NCI-H510A treated with DMSO at 0.1 percent for 48 hours (cell line): Measurements from ENCODE around the gene LYAR.

ENCODE experiments used
- DNase-seq: peaks from one replicate; lab custom pipeline; 2025; lab: John Stamatoyannopoulos, UW

The LYAR gene

GRCh38 chr4:4315461-4316149, 25.7 kb upstream of the LYAR start:
- DNase-seq, result no peak

DNA sequence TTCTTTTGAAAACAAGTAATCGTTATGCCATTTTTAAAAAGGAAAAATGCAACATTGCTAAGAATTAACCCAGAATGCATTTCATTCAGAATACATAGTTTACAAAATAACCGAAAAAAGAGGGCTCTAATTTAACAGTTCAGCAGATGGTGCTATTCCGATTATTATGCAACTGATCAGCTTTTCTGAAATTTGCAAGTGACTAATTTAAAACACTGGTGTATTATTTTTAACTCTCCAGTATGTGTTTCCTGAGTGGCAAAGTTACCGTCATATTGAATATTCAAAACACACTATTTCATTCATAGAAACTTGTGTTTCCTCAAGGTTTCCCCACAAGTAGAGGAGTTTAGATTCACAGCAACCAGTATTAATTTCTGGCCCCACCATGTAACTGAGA, 21.2 kb upstream of the LYAR start:
- no peak for DNase-seq

GRCh38 chr4:4308800-4309441, 19.0 kb upstream of the LYAR start:
- no peak for DNase-seq

DNA sequence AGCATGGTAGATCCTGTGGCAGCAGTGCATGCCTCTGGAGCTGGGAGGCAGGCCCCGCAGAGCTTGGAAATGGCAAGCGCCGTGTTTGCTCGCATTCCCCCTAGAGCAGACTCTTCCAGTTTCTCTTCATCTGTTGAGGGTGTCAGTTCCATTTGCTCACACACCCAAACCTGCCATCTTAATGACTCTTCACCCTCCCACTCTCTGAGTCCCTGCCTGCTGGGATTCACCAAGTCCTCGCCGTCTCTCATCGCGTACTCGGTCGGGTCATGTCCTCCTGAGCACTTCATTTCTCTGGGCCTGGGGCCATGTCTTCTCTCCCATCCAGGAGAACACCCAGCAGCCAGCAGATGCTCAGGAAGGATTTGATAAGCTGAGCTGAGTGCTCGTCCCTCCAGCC, 17.0 kb upstream of the LYAR start:
- DNase-seq, result no peak

DNA sequence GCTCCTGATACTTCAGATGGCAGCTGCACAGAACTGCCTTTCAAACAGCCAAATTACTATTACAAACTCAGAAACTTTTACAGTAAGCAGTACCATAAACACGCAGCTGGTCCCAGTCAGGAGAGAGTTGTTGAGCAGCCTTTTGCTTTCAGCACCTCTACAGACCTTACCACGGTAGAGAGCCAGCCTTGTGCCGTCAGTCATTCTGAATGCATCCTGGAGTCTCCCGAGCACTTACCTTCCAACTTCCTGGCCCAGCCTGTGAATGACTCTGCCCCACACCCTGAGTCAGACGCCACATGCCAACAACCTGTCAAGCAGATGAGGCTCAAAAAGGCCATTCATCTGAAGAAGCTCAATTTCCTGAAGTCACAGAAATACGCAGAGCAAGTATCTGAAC, 12.5 kb upstream of the LYAR start:
- no peak for DNase-seq

- no peak for DNase-seq
Observed at GRCh38 chr4:4302001-4302400, 12.0 kb upstream of the LYAR start.

- DNase-seq, result no peak
Observed at GRCh38 chr4:4299006-4299405, 9.1 kb upstream of the LYAR start.

DNA sequence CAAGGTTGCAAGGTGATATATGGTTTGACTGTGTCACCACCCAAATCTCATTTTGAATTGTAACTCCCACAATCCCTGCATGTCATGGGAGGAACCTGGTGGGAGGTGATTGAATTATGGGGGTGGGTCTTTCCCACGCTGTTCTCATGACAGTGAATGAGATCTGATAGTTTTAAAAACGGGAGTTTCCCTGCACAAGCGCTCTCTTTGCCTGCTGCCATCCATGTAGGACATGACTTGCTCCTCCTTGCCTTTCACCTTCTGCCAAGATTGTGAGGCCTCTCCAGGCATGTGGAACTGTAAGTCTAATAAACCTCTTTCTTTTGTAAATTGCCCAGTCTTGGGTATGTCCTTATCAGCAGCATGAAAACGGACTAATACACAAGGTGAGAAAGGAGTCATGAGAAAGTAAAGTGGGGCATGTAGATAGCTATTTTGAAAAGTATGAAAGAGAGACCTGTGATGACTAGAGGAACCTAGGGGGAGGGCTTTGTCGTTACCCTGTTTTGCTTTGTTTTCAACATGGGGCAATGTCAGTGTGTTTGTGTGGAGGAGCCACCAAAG, 6.4 kb upstream of the LYAR start:
- DNase-seq, result no peak

DNA sequence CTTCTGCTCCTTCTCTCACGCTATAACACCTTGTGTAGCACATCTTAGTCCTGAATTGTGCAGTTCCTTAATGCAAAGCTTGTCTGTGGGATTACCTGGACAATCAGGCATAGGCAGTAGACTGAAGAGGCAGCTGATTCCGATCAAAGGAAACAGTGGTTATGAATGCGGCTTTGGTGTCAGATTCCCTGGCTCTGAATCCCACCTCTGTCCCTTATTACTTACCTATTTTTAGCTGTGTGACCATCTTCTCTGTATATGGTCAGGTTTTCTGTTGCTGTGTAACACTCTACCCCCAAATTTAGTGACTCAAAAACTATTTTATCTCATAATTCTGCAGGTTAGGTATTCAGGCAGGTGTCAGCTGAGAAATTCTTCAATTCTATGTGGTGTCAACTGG, 3.3 kb upstream of the LYAR start:
- no peak for DNase-seq

GRCh38 chr4:4289597-4289940, 385 bp downstream of the LYAR start:
- DNase-seq, result no peak

DNA sequence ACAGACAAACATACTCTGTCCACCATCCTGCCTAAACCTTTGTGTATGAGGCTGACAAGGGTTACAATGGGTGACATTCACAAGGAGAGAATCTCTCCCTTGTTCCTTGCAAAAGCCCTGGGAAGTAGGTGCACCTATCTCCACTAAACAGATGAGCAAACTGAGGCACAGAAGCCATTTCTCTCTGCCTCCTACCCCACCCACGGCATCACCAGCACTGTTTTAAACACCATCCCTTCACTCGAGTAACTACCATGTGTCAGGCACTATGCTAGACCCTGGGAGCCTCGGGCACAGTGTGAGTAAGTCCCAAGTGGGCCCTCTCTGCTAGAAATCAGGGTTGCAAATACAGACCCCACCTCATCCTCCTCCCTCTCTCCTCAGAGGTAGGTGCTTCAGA, 899 bp downstream of the LYAR start:
- DNase-seq, result no peak

GRCh38 chr4:4288098-4288497, 1.9 kb downstream of the LYAR start:
- no peak for DNase-seq

GRCh38 chr4:4284827-4285618, 4.9 kb downstream of the LYAR start:
- DNase-seq, result no peak

DNA sequence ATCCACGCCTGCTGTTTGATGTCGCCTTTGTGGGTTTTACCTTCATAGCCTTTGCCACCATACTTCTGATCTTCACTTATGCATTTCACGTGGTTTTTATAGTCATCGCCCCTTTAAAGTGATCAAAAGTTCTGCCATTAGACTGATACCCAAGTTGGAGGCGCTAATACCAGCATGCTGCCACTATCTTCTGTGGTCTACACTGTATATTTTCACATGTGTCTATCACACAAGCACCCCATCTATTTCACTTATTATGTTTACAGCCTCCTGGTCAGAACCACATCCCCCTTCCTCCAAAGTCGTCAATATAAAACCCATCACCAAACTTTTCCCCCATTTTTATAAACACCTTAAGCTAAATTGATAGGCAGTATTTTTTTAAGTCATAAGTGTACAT, 8.2 kb downstream of the LYAR start:
- no peak for DNase-seq

DNA sequence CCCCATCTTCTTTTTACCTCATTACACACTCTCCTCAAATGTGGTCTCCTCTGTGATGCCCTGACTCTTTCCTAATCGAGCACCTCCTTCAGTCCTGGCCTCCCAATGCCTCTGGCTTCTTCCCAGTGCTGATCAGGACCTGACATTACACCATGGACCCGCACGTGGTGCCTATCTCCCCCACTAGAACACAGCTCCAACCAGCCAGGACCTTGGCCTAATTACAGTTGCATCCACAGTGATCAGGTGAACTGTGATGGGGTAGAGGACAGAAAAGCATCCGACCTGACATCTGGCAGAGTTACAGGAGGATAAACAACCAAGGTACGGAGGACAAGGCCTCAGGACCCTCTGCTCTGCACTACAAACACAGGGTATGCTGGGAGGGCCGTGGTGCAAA, 12.4 kb downstream of the LYAR start:
- DNase-seq, result no peak

DNA sequence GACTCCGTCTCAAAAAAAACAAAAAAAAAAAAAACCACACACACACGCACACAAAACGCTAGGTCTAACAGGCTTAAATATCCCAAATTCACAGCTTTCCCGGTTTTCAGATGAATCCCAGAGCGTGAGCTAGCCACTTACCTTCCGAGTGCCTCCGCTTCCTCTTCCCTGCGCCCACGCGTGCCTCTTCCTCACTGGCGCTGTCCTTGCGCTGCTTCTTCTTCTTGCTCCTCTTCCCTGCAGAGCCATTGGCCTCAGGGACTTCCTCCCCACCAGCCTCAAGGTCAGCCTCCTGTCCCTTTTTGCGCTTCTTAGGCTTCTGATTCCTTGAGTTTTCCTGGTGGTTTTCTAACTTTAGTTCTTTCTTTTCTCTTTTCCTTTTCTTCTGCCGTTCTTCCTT, 15.7 kb downstream of the LYAR start:
- DNase-seq, result no peak

DNA sequence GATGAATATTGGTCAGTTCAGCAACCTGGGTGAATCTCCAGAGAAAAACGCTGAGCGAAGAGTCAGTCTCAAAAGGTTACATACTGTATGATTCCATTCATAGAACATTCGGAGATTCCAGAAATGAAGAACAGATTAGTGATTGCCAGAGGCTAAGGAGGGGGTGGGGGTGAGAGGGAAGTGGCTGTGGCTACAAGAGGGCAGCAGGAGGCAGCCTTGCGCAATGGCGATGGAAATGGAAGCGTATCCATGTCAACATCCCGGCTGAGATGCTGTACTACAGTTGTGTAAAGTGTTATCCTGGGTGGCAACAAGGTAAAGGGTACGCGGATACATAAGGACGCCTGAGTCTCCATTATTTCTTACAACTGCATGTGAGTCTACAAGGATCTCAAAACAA, 18.0 kb downstream of the LYAR start:
- no peak for DNase-seq

DNA sequence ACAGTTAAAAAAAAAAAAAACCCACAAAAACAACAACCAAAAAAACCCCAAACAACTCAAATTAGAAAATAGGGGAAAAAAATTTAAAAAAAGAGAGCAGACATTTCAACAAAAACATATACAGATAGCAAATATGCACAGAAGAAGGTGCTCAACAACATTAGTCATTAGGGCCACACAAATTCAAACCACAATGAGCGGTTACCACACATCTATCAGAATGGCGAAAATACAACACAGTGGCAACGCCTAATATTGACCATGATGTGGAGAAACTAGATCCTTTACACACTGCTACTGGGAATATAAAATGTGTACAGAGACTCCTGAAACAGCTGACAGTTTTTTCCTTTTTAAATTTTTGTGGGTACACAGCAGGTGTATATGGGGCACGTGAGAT, 19.4 kb downstream of the LYAR start:
- DNase-seq, result no peak

DNA sequence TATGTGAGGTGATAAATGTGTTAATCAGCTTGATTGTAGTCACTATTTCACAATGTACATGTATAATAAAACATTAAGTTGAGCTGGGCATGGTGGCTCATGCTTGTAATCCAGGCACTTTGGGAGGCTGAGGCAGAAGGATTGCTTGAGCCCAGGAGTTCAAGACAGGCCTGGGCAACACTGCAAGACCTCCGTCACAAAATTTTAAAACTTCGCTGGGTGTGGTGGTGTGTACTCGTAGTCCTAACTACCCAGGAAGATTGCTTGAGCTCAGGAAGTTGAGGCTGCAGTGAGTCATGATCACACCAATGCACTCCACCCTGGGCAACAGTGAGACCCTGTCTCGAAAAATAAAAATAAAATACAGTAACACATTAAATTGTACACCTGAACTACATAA, 20.1 kb downstream of the LYAR start:
- DNase-seq, result no peak

DNA sequence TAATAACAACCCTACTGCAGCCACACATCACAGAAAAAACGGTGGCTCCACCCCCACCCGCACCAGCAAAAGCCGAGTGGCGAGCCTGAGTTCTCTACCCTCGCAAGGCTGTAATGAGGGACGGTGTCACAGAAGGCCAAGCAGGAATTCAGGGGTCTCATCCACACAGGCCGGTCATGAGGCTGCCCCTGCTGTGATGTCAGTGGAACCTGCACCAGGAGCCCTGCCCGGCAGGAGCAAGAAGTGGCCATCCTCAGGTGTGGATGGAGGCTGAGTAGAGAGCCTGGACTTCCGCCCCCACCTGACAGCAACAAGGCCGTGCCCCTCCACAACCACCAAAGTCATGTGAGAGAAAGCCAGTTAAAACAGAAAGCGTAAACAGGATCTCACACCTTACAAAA, 20.6 kb downstream of the LYAR start:
- no peak for DNase-seq

DNA sequence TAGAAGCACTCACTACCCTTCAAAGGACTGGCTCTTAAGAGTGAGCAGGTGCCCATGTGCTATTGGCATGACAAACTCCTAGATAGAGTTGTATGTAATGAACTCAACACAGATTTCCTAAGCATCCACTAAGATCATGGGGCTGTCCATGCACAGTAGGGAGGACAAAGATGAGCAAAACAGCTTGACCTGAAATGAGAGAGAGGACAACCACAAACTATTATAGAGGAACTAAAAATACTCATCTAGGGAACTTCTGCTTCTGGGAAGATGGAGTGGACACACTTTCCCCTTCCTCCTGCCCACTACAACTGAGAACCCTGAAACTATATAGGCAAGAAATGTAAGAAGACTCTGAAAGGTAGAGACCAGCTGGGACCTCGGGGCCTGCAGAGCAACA, 21.2 kb downstream of the LYAR start:
- no peak for DNase-seq

DNA sequence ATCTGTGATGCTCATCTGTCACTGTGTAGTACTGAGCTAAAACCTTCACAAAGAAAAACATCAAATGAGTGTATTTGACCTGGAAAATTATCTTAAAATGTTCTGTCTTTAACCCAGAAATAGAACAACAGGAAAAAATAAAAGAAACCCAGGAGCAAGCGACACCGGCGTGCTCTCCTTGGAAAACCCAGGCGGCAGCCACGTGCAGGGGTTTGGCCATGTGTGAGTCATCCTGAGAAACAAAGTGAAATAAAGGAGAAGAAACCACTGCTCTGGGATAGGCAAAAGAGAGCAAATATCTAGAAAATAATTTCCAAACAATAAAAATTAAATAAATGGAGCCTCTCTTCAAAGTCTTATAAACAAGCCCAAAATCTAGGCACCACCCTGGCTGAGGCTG, 22.0 kb downstream of the LYAR start:
- no peak for DNase-seq

GRCh38 chr4:4260185-4260751, 29.7 kb downstream of the LYAR start:
- DNase-seq, result no peak
